Neutrophil (primary cell): ENCODE data around the gene PRDM16.

ENCODE experiments used
- H3K27ac ChIP-seq: fragments of 200-600 bp; sonication (generic); 2 replicates; pipeline ENCODE4 v1.5.1; 2016; ENCODE audit warnings: mild to moderate bottlenecking, moderate library complexity
- H3K27me3 ChIP-seq: fragments of 200-600 bp; sonication (generic); 2 replicates; pipeline ENCODE4 v1.6.0; 2016; ENCODE audit warnings: mild to moderate bottlenecking
- H3K36me3 ChIP-seq: fragments of 200-600 bp; sonication (generic); 2 replicates; pipeline ENCODE4 v1.5.1; 2017
- H3K4me1 ChIP-seq, 2 experiments: fragments of 200-600 bp in 1 of 2; sonication (generic) in 1 of 2; 1 replicate in 1 of 2; 2 replicates in 1 of 2; pipeline versions ENCODE4 v1.5.1 to v1.6.1; 2013 to 2016; ENCODE audit warnings: low read depth in 1 of 2, low read length in 1 of 2, mild to moderate bottlenecking in 1 of 2, moderate library complexity in 1 of 2; ENCODE audit not compliant: control insufficient read depth in 1 of 2, insufficient read depth in 1 of 2
- H3K4me3 ChIP-seq, 2 experiments: fragments of 200-600 bp in 1 of 2; sonication (generic) in 1 of 2; 1 replicate in 1 of 2; 2 replicates in 1 of 2; pipeline ENCODE4 v1.5.1; 2013 to 2016; ENCODE audit warnings: low read depth in 1 of 2, low read length in 1 of 2, mild to moderate bottlenecking in 1 of 2, moderate library complexity in 1 of 2
- H3K9me3 ChIP-seq: fragments of 200-600 bp; sonication (generic); 2 replicates; pipeline ENCODE4 v1.5.1; 2016
- CTCF ChIP-seq: fragments of 200-600 bp; sonication (generic); IDR thresholded peaks from 2 replicates; pipeline ENCODE4 v1.5.1; 2016; ENCODE audit warnings: antibody characterized with exemption

The PRDM16 gene

GRCh38 chr1:3126756-3127678 lies 58.0 kb downstream of the PRDM16 start:
- no peak for TF ChIP-seq CTCF
- Histone ChIP-seq H3K4me3 (no peak overlapping the region), H3K27ac (no peak overlapping the region), H3K9me3 (no peaks in the 10 kb centered on the region), H3K27me3 (no peaks in the 10 kb centered on the region), H3K4me1 (no peaks in the 10 kb centered on the region), H3K36me3 (no peaks in the 10 kb centered on the region)

GRCh38 chr1:3127738-3128137 lies 58.7 kb downstream of the PRDM16 start:
- TF ChIP-seq CTCF = no peak
- H3K27me3 ChIP-seq = no peaks in the 10 kb centered on the region
- H3K4me1 ChIP-seq = no peaks in the 10 kb centered on the region
- H3K36me3 ChIP-seq = no peaks in the 10 kb centered on the region
- no peaks in the 10 kb centered on the region for H3K9me3 ChIP-seq
- no peak overlapping the region for H3K4me3 ChIP-seq
- H3K27ac ChIP-seq = no peak overlapping the region

GRCh38 chr1:3128431-3129132 lies 59.6 kb downstream of the PRDM16 start:
- TF ChIP-seq CTCF = no peak
- Histone ChIP-seq H3K36me3 (no peaks in the 10 kb centered on the region), H3K9me3 (no peaks in the 10 kb centered on the region), H3K27ac (no peak overlapping the region), H3K27me3 (no peaks in the 10 kb centered on the region), H3K4me1 (no peaks in the 10 kb centered on the region), H3K4me3 (no peak overlapping the region)

- Histone ChIP-seq H3K36me3 (no peaks in the 10 kb centered on the region), H3K9me3 (no peaks in the 10 kb centered on the region), H3K27ac (no peak overlapping the region), H3K4me3 (no peak overlapping the region), H3K27me3 (no peaks in the 10 kb centered on the region), H3K4me1 (no peaks in the 10 kb centered on the region)
- TF ChIP-seq CTCF = no peak
Measured at GRCh38 chr1:3129133-3129490, 60.1 kb downstream of the PRDM16 start.

- H3K9me3 ChIP-seq = no peaks in the 10 kb centered on the region
- H3K27me3 ChIP-seq = peaks cover 7% of the 10 kb centered on the region
- H3K36me3 ChIP-seq = no peaks in the 10 kb centered on the region
- no peaks in the 10 kb centered on the region for H3K4me1 ChIP-seq
- no peak overlapping the region for H3K27ac ChIP-seq
- no peak overlapping the region for H3K4me3 ChIP-seq
- no peak for TF ChIP-seq CTCF
Measured at GRCh38 chr1:3130268-3130667, 61.3 kb downstream of the PRDM16 start.
